ENCODE data around the gene LIPC.

DNA sequence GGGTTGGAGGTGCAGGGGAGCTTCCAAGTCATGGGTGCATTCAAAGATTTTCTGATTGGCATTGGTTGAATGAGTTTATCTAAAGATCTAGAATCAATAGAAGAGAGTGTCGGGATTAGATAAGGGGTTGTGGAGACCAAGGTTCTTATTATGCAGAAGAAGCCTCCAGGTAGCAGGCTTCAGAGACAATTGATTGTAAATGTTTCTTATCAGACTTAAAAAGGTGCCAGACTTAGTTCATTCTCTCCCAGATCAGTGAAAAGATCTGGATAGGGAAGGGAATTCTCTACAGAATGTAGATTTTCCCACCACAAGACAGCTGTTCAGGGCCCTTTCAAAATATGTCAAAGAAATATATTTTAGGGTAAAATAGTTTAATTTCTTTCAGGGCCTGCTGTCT is 129.5 kb downstream of the LIPC start:
- TF ChIP-seq, protein P1, sequence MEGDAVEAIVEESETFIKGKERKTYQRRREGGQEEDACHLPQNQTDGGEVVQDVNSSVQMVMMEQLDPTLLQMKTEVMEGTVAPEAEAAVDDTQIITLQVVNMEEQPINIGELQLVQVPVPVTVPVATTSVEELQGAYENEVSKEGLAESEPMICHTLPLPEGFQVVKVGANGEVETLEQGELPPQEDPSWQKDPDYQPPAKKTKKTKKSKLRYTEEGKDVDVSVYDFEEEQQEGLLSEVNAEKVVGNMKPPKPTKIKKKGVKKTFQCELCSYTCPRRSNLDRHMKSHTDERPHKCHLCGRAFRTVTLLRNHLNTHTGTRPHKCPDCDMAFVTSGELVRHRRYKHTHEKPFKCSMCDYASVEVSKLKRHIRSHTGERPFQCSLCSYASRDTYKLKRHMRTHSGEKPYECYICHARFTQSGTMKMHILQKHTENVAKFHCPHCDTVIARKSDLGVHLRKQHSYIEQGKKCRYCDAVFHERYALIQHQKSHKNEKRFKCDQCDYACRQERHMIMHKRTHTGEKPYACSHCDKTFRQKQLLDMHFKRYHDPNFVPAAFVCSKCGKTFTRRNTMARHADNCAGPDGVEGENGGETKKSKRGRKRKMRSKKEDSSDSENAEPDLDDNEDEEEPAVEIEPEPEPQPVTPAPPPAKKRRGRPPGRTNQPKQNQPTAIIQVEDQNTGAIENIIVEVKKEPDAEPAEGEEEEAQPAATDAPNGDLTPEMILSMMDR (IDR thresholded peaks at IDR 0.05): no peak
- TF ChIP-seq POLR2A (IDR thresholded peaks at IDR 0.05): no peak
